ENCODE measurements around the gene SLC36A1. TPM values are rescaled to one million over a fixed set of nuclear protein-coding genes. Genes with fewer than 3 reads are reported as not detected.

The SLC36A1 gene
- total RNA-seq, 2 donors from 2014 or later, result 6.3 to 15.4 TPM

GRCh38 chr5:151432210-151432609, 15.2 kb upstream of the SLC36A1 start:
- H3K27me3 Mint-ChIP-seq, result peaks cover 13 to 20% of the 10 kb centered on the region in 2 donors
- H3K27ac Mint-ChIP-seq, result no peak overlapping the region
- ATAC-seq (no peak), DNase-seq (ENCODE audit: low spot score) (no peak)
- no peak overlapping the region for H3K4me3 Mint-ChIP-seq
- no peaks in the 10 kb centered on the region for H3K4me1 Mint-ChIP-seq (ENCODE audit: low read depth in 2 of 2)
- H3K9me3 Mint-ChIP-seq, result no peaks in the 10 kb centered on the region
- H3K36me3 Mint-ChIP-seq, result no peaks in the 10 kb centered on the region

GRCh38 chr5:151434570-151435237, 12.7 kb upstream of the SLC36A1 start:
- ATAC-seq (no peak), DNase-seq (ENCODE audit: low spot score) (no peak)
- H3K36me3 Mint-ChIP-seq, result no peaks in the 10 kb centered on the region
- no peaks in the 10 kb centered on the region for H3K9me3 Mint-ChIP-seq
- H3K4me3 Mint-ChIP-seq, result no peak overlapping the region
- H3K27ac Mint-ChIP-seq, result no peak overlapping the region
- H3K4me1 Mint-ChIP-seq (ENCODE audit: low read depth in 2 of 2), result no peaks in the 10 kb centered on the region
- H3K27me3 Mint-ChIP-seq, result peaks cover 30 to 32% of the 10 kb centered on the region in 2 donors

DNA sequence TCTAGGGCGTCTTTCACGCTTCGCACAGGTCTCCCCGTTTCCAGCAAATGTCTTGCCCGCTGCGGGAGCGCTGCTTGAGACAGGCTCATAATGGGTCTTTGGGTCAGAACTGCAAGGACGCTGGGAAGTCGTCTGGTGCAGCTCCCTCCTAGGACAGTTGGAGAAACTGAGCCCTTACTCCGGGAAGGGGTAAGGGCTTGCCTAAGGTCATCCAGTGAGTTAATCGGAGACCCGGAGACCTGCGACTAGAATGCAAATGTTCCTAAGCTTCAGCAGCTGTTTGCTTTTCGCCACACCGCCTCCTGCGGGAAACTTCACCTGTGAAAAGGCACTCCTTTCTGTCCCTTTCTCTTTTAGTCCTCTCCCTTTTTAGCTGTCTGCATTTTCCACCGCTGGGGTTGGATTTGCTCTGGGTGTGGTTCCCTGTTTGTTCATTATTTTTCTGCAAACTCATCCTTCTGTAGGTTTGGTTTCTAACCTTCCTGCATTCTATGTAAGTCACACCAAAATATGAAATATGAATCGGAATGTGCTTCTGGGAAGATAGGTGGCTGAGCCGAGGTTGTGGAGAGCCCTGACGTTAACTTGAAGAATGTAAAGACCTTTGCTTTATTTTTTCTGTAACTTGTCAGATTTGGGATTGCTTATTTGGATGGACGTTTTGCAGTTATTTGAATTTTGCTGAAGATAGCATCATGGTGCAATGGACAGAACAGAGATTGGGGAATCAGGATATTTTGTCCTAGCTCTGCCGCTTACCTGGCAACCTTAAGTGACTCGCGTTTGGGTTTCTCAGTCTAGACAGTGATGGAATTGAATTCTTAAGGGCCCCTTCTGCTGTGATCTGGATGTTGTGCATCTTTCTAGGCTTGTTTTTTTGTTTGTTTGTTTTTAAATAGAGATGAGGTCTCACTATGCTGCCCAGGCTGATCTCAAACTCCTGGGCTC, 909 bp downstream of the SLC36A1 start:
- Mint-ChIP-seq H3K9me3 (no peaks in the 10 kb centered on the region), H3K4me1 (ENCODE audit: low read depth in 2 of 2) (peaks cover 27 to 31% of the 10 kb centered on the region in 2 donors), H3K4me3 (peak overlapping the region; percentile 96), H3K27me3 (peaks cover 20 to 23% of the 10 kb centered on the region in 2 donors), H3K36me3 (no peaks in the 10 kb centered on the region), H3K27ac (peak overlapping the region; percentile 73 to 92)
- no peak for ATAC-seq
- no peak for DNase-seq (ENCODE audit: low spot score)

DNA sequence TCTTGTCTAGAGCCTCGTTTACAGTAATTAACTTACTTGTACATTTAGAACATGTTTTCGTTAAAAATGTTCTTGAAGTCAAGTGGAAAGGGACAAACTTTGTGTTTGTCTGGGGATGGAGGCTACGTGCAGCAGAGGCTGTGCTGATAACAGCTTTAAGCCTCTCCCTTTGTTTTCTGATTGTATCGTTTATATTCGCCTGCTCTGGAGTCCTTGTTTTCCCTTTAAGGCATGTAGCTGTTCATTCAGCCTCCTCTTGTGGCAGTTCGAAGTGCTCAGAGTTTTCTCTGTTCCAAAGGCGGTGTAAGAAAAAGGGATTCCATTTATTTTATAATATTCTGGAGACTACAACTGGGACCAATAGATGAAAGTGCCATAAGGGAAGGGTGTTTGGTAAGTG, 1.9 kb downstream of the SLC36A1 start:
- Mint-ChIP-seq H3K4me1 (ENCODE audit: low read depth in 2 of 2) (peaks cover 27 to 31% of the 10 kb centered on the region in 2 donors), H3K36me3 (no peaks in the 10 kb centered on the region), H3K4me3 (peak overlapping the region; percentile 96), H3K27ac (no peak overlapping the region), H3K27me3 (peaks cover 12 to 15% of the 10 kb centered on the region in 2 donors), H3K9me3 (no peaks in the 10 kb centered on the region)
- ATAC-seq, result no peak
- DNase-seq (ENCODE audit: low spot score), result no peak

DNA sequence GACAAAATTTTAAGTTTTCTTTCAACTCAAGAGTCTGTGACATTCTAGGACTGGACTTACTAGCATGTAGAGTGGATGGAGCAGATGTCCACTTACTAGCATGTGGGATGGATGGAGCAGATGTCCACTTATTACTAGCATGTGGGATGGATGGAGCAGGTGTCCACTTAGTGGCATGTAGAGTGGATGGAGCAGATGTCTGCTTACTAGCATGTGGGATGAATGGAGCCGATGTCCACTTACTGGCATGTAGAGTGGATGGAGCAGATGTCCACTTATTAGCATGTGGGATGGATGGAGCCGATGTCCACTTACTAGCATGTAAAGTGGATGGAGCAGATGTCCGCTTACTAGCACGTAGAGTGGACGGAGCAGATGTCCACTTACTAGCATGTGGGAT, 2.4 kb downstream of the SLC36A1 start:
- no peak overlapping the region for H3K4me3 Mint-ChIP-seq
- peaks cover 28 to 31% of the 10 kb centered on the region in 2 donors for H3K4me1 Mint-ChIP-seq (ENCODE audit: low read depth in 2 of 2)
- DNase-seq (ENCODE audit: low spot score) (no peak), ATAC-seq (no peak)
- H3K9me3 Mint-ChIP-seq, result no peaks in the 10 kb centered on the region
- no peak overlapping the region for H3K27ac Mint-ChIP-seq
- H3K27me3 Mint-ChIP-seq, result peaks cover 11 to 14% of the 10 kb centered on the region in 2 donors
- no peaks in the 10 kb centered on the region for H3K36me3 Mint-ChIP-seq

- ATAC-seq, result no peak
Observed at GRCh38 chr5:151450605-151451004, 3.2 kb downstream of the SLC36A1 start.

GRCh38 chr5:151451626-151452520, 4.5 kb downstream of the SLC36A1 start:
- no peaks in the 10 kb centered on the region for H3K27me3 Mint-ChIP-seq
- H3K27ac Mint-ChIP-seq, result no peak overlapping the region
- H3K4me1 Mint-ChIP-seq (ENCODE audit: low read depth in 2 of 2), result peaks cover 29 to 31% of the 10 kb centered on the region in 2 donors
- H3K36me3 Mint-ChIP-seq, result no peaks in the 10 kb centered on the region
- ATAC-seq (no peak), DNase-seq (ENCODE audit: low spot score) (no peak)
- H3K4me3 Mint-ChIP-seq, result no peak overlapping the region
- H3K9me3 Mint-ChIP-seq, result no peaks in the 10 kb centered on the region

More at GRCh38 chr5:151450605-151451004, 3.2 kb downstream of the SLC36A1 start:
- Mint-ChIP-seq H3K27me3 (peaks cover 6% of the 10 kb centered on the region in 2 donors), H3K4me1 (ENCODE audit: low read depth in 2 of 2) (peaks cover 29 to 31% of the 10 kb centered on the region in 2 donors), H3K27ac (no peak overlapping the region), H3K4me3 (no peak overlapping the region), H3K9me3 (no peaks in the 10 kb centered on the region), H3K36me3 (no peaks in the 10 kb centered on the region)
- DNase-seq (ENCODE audit: low spot score), result no peak

DNA sequence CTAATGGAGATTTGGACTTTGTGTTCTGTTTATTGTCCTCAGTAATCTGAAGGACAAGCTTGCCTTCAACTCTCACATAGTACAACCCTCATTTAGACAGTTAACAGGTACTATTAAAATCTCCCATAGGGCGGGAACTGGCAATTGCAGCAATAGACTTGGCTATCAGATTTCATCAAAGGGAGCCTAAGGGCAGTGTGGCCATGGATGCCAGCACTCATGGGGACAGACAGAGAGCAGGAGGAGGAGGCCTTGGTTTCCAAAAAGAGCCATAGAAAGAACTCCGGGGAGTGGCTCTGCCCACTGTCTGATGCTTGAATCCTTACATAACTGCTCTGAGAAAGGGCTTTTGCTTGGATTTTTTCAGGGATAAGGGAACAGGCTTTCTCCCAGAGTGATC, 6.8 kb downstream of the SLC36A1 start:
- H3K27ac Mint-ChIP-seq, result no peak overlapping the region
- ATAC-seq, result no peak
- no peak for DNase-seq (ENCODE audit: low spot score)
- H3K4me3 Mint-ChIP-seq, result no peak overlapping the region
- no peaks in the 10 kb centered on the region for H3K9me3 Mint-ChIP-seq
- no peaks in the 10 kb centered on the region for H3K36me3 Mint-ChIP-seq
- no peaks in the 10 kb centered on the region for H3K27me3 Mint-ChIP-seq
- H3K4me1 Mint-ChIP-seq (ENCODE audit: low read depth in 2 of 2), result peaks cover 13 to 17% of the 10 kb centered on the region in 2 donors

GRCh38 chr5:151454889-151455288, 7.5 kb downstream of the SLC36A1 start:
- no peak for DNase-seq (ENCODE audit: low spot score)
- Mint-ChIP-seq H3K27me3 (no peaks in the 10 kb centered on the region), H3K9me3 (no peaks in the 10 kb centered on the region), H3K4me3 (no peak overlapping the region), H3K4me1 (ENCODE audit: low read depth in 2 of 2) (peaks cover 9 to 10% of the 10 kb centered on the region in 2 donors), H3K36me3 (peaks cover 2% of the 10 kb centered on the region), H3K27ac (no peak overlapping the region)
- no peak for ATAC-seq

- no peak overlapping the region for H3K27ac Mint-ChIP-seq
- DNase-seq (ENCODE audit: low spot score) (no peak), ATAC-seq (no peak)
- peaks cover 8% of the 10 kb centered on the region for H3K36me3 Mint-ChIP-seq
- H3K9me3 Mint-ChIP-seq, result no peaks in the 10 kb centered on the region
- H3K4me1 Mint-ChIP-seq (ENCODE audit: low read depth in 2 of 2), result peaks cover 8 to 9% of the 10 kb centered on the region in 2 donors
- H3K4me3 Mint-ChIP-seq, result no peak overlapping the region
- no peaks in the 10 kb centered on the region for H3K27me3 Mint-ChIP-seq
Observed at GRCh38 chr5:151456321-151456940, 9.0 kb downstream of the SLC36A1 start.

- Mint-ChIP-seq H3K9me3 (no peaks in the 10 kb centered on the region), H3K36me3 (peaks cover 8% of the 10 kb centered on the region), H3K27ac (no peak overlapping the region), H3K4me1 (ENCODE audit: low read depth in 2 of 2) (peaks cover 0 to 3% of the 10 kb centered on the region in 2 donors), H3K27me3 (no peaks in the 10 kb centered on the region), H3K4me3 (no peak overlapping the region)
- ATAC-seq, result no peak
- no peak for DNase-seq (ENCODE audit: low spot score)
Observed at GRCh38 chr5:151458314-151458713, 10.9 kb downstream of the SLC36A1 start.

- H3K9me3 Mint-ChIP-seq, result no peaks in the 10 kb centered on the region
- H3K4me3 Mint-ChIP-seq, result no peak overlapping the region
- no peaks in the 10 kb centered on the region for H3K27me3 Mint-ChIP-seq
- DNase-seq (ENCODE audit: low spot score) (no peak), ATAC-seq (no peak)
- H3K36me3 Mint-ChIP-seq, result peaks cover 10% of the 10 kb centered on the region
- H3K27ac Mint-ChIP-seq, result no peak overlapping the region
- peaks cover 0 to 2% of the 10 kb centered on the region in 2 donors for H3K4me1 Mint-ChIP-seq (ENCODE audit: low read depth in 2 of 2)
Observed at GRCh38 chr5:151459680-151460324, 12.4 kb downstream of the SLC36A1 start.

DNA sequence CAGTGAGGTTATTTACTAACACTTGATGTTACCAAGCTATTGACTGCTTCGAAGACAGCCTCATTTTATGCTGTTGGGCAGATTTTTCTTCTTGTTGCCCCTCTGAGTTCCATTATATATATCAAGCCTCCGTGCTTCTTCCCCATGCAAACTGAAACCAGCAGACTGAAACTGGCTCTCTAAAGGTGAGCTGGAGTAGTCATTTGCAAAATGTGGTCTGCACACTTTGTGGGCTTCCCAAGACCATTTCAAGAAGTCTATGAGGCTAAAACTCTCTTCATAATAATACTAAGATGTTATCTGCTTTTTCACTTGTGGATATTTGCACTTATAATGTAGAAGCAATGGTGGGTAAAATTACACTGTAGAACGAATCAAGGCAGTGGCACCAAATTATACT, 13.9 kb downstream of the SLC36A1 start:
- DNase-seq (ENCODE audit: low spot score), result no peak
- Mint-ChIP-seq H3K4me3 (no peak overlapping the region), H3K36me3 (peaks cover 22% of the 10 kb centered on the region)

More for the DNA sequence above, 13.9 kb downstream of the SLC36A1 start:
- Mint-ChIP-seq H3K27me3 (no peaks in the 10 kb centered on the region), H3K27ac (no peak overlapping the region), H3K9me3 (no peaks in the 10 kb centered on the region), H3K4me1 (ENCODE audit: low read depth in 2 of 2) (no peaks in the 10 kb centered on the region)
- ATAC-seq, result no peak

All from natural killer cell treated with Interleukin-12 subunit alpha and Interleukin-12 subunit beta and Interleukin-15 and Interleukin-18, amount 100 ng/mL, for 72 hours (primary cell).